ENCODE data around the gene HDLBP. TPM values are rescaled to one million over a fixed set of nuclear protein-coding genes. Genes with fewer than 3 reads are reported as not detected.

HDLBP gene
- total and polyA plus RNA-seq, 5 donors = 265 to 394 (median 373) TPM

- no peaks in the 10 kb centered on the region for H3K27me3 ChIP-seq (ENCODE audit: control insufficient read depth, insufficient read depth)
- WGBS = 56% methylated on average over 4 of the region's 4 CpGs
- ATAC-seq (no peak), DNase-seq (no peak)
- H3K27ac ChIP-seq (ENCODE audit: low read length) = no peak overlapping the region
- no peak overlapping the region for H3K4me3 ChIP-seq (ENCODE audit: low read length)
- intact Hi-C loops (cut with DNase I) = no loop called here
- no peaks in the 10 kb centered on the region for H3K4me1 ChIP-seq (ENCODE audit: control insufficient read depth, insufficient read depth, low read length)
- no peaks in the 10 kb centered on the region for H3K9me3 ChIP-seq (ENCODE audit: control insufficient read depth, low read length)
Measured at GRCh38 chr2:241178961-241179360, 136.5 kb downstream of the HDLBP start.

- WGBS = 96% methylated on average over 12 of the region's 12 CpGs
- Histone ChIP-seq H3K4me3 (ENCODE audit: low read length) (no peak overlapping the region), H3K4me1 (ENCODE audit: control insufficient read depth, insufficient read depth, low read length) (no peaks in the 10 kb centered on the region), H3K27me3 (ENCODE audit: control insufficient read depth, insufficient read depth) (no peaks in the 10 kb centered on the region), H3K27ac (ENCODE audit: low read length) (no peak overlapping the region), H3K9me3 (ENCODE audit: control insufficient read depth, low read length) (no peaks in the 10 kb centered on the region)
- intact Hi-C loops (cut with DNase I) = no loop called here
- no peak for ATAC-seq
- DNase-seq = no peak
Measured at GRCh38 chr2:241177526-241178334, 137.7 kb downstream of the HDLBP start.

Other genes with a start within 250 kb of the HDLBP start
- gene MTERF4, start 213.4 kb downstream of the HDLBP start, total RNA-seq = 10 to 100 TPM; 17.6 to 23.2 (median 20.4) TPM
- gene MTERF4, start 213.4 kb downstream of the HDLBP start, polyA plus RNA-seq = 21.5 TPM
- gene PASK, start 166.2 kb downstream of the HDLBP start, total RNA-seq = 1 to 10 TPM; 2.1 to 5.3 (median 3.4) TPM
- 1.1 TPM for gene PASK, start 166.2 kb downstream of the HDLBP start, polyA plus RNA-seq
- gene PPP1R7, start 165.2 kb downstream of the HDLBP start, total RNA-seq = 10 to 100 TPM; 57.7 to 77.1 (median 73.1) TPM
- 112 TPM for gene PPP1R7, start 165.2 kb downstream of the HDLBP start, polyA plus RNA-seq
- 1 to 10 TPM in 3 of 4 donors, under 1 TPM in 1; 0.89 to 2.1 (median 1.2) TPM for gene ANO7, start 127.0 kb downstream of the HDLBP start, total RNA-seq
- gene ANO7, start 127.0 kb downstream of the HDLBP start, polyA plus RNA-seq = 1.1 TPM
- gene SEPTIN2, start 253 bp upstream of the HDLBP start, total RNA-seq = 100 to 1,000 TPM; 232 to 335 (median 247) TPM
- gene SEPTIN2, start 253 bp upstream of the HDLBP start, polyA plus RNA-seq = 153 TPM
- 10 to 100 TPM; 22.6 to 28.4 (median 24.5) TPM for gene FARP2, start 40.6 kb upstream of the HDLBP start, total RNA-seq
- 6.1 TPM for gene FARP2, start 40.6 kb upstream of the HDLBP start, polyA plus RNA-seq
- gene STK25, start 192.9 kb upstream of the HDLBP start, total RNA-seq = 100 to 1,000 TPM in 1 of 4 donors, 10 to 100 TPM in 3; 84.7 to 112 (median 95.3) TPM
- gene STK25, start 192.9 kb upstream of the HDLBP start, polyA plus RNA-seq = 116 TPM
- gene BOK, start 243.1 kb upstream of the HDLBP start, total RNA-seq = 10 to 100 TPM in 1 of 4 donors, 1 to 10 TPM in 3; 2.8 to 15.0 (median 3.9) TPM
- 3.5 TPM for gene BOK, start 243.1 kb upstream of the HDLBP start, polyA plus RNA-seq